ENCODE measurements around the gene IGF2BP2. TPM values are rescaled to one million over a fixed set of nuclear protein-coding genes. Genes with fewer than 3 reads are reported as not detected.
A peak's percentile ranks its signal among the peaks of the same experiment; 100 is the strongest.

Gene IGF2BP2
- total and polyA plus RNA-seq, 3 donors from 2014 or later = 18.9 to 29.1 (median 19.4) TPM

DNA sequence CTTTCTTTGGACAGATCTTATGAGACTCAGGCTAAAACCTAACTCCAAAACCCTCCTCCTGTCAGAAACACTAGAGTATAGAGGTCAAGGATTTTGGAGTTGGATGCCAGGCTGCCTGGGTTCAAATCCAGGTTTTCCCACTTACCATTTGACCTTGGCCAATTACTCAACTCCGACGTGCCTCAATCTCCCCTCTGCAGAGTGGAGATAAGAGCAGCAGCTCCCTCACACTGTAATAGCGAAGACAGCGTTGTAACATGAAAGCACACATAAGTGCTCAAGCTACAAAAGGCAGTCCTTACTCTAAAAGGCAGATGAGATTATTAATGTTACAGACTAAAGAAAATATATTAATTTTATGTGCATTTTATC lies 90.1 kb downstream of the IGF2BP2 start:
- intact Hi-C loops (cut with DNase I; ENCODE audit: low total_unique reads) = no loop called here
- WGBS, 2 donors = 47 to 49% methylated on average over 4 of the region's 4 CpGs
- Histone ChIP-seq H3K36me3 (ENCODE audit: low read depth, missing control alignments) (no peaks in the 10 kb centered on the region), H3K27ac (no peak overlapping the region), H3K4me1 (no peaks in the 10 kb centered on the region), H3K27me3 (no peaks in the 10 kb centered on the region), H3K9me3 (no peaks in the 10 kb centered on the region), H3K4me3 (no peak overlapping the region)
- DNase-seq = no peak
- TF ChIP-seq, protein P1, sequence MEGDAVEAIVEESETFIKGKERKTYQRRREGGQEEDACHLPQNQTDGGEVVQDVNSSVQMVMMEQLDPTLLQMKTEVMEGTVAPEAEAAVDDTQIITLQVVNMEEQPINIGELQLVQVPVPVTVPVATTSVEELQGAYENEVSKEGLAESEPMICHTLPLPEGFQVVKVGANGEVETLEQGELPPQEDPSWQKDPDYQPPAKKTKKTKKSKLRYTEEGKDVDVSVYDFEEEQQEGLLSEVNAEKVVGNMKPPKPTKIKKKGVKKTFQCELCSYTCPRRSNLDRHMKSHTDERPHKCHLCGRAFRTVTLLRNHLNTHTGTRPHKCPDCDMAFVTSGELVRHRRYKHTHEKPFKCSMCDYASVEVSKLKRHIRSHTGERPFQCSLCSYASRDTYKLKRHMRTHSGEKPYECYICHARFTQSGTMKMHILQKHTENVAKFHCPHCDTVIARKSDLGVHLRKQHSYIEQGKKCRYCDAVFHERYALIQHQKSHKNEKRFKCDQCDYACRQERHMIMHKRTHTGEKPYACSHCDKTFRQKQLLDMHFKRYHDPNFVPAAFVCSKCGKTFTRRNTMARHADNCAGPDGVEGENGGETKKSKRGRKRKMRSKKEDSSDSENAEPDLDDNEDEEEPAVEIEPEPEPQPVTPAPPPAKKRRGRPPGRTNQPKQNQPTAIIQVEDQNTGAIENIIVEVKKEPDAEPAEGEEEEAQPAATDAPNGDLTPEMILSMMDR (IDR thresholded peaks at IDR 0.05) = no peak

DNA sequence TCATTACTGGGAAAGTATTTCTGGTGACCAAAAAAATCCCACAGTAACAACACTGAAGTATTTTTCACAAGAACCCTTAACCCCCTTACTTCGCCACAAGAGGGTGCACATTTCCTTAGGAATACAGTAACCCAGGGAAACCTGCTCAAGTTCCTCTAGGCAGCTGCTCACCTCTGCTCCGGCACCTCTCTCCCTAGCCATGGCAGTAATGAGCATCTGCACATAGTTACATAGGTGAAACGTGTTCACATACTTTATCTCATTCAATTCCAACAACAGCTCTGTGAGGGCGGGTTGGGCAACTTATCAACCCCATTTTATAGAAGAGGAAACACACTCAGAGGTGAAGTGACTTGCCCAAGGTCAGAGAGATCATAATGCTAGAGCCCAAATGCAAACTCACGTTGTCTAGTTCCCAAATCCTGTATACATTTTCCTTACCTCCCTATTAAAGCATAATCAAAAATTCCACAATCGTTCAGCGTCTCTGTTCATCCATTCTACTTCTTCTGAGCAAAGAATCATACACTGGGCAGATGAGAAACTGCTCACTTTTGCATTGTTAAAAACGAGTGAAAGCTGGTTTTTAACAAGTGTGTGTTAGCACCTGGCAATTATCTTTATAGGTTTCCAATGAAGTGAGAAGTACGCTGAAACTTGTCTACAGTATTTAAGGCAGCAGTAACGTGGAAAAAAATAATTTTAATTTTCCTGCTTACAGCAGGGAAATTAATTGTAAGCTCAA lies 90.7 kb downstream of the IGF2BP2 start:
- Histone ChIP-seq H3K27ac (no peak overlapping the region), H3K4me1 (no peaks in the 10 kb centered on the region), H3K4me3 (no peak overlapping the region), H3K36me3 (ENCODE audit: low read depth, missing control alignments) (no peaks in the 10 kb centered on the region), H3K27me3 (no peaks in the 10 kb centered on the region), H3K9me3 (no peaks in the 10 kb centered on the region)
- WGBS, 2 donors = 55 to 68% methylated on average over 10 of the region's 10 CpGs
- TF ChIP-seq POLR2A (IDR thresholded peaks at IDR 0.05) = no peak
- TF ChIP-seq, protein P1 (IDR thresholded peaks at IDR 0.05) = peak in 2 of 3 experiments; percentile 39 to 54
- intact Hi-C loops (cut with DNase I; ENCODE audit: low total_unique reads) = no loop called here
- peak; percentile 64 for DNase-seq

DNA sequence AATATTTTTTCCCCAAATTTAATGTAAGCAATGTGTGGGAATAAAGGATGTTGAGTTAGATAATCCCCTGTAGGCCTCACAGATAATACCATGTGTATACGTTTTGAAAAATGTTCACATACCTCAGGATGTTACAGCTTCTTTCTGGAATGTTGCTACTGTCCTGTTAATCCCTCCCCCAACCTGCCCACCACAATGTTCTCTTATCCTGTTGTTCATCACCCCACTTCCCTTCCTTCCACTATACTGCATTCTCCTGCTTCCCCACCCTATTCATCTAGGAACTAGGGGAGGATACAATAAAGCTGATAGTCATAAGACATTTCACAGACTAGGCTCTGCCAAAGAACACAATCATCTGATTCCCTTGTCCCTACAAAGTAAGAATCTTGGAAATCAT lies 92.1 kb downstream of the IGF2BP2 start:
- Histone ChIP-seq H3K36me3 (ENCODE audit: low read depth, missing control alignments) (no peaks in the 10 kb centered on the region), H3K9me3 (no peaks in the 10 kb centered on the region), H3K27ac (no peak overlapping the region), H3K4me1 (no peaks in the 10 kb centered on the region), H3K27me3 (no peaks in the 10 kb centered on the region), H3K4me3 (no peak overlapping the region)
- TF ChIP-seq, protein P1 (IDR thresholded peaks at IDR 0.05) = no peak
- no peak for TF ChIP-seq POLR2A (IDR thresholded peaks at IDR 0.05)
- no peak for DNase-seq
- 33 to 48% methylated on average over 1 of the region's 1 CpG for WGBS, 2 donors
- intact Hi-C loops (cut with DNase I; ENCODE audit: low total_unique reads) = no loop called here

DNA sequence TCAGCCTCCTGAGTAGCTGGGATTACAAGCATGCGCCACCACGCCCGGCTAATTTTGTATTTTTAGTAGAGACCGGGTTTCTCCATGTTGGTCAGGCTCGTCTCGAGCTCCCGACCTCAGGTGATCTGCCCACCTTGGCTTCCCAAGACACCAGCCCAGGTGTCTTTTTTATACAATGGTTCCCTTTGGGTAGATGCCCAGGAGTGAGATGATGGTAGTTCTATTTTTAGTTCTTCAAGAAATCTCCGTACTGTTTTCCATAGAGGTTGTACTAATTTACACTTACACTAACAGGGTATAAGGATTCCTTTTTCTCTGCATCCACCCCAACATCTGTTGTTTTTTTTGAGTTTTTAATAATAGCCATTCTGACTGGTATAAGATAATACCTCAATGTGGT lies 94.3 kb downstream of the IGF2BP2 start:
- Histone ChIP-seq H3K36me3 (ENCODE audit: low read depth, missing control alignments) (no peaks in the 10 kb centered on the region), H3K27ac (no peak overlapping the region), H3K4me1 (no peaks in the 10 kb centered on the region), H3K27me3 (no peaks in the 10 kb centered on the region), H3K4me3 (no peak overlapping the region), H3K9me3 (no peaks in the 10 kb centered on the region)
- 93 to 96% methylated on average over 8 of the region's 8 CpGs for WGBS, 2 donors
- intact Hi-C loops (cut with DNase I; ENCODE audit: low total_unique reads) = no loop called here
- TF ChIP-seq POLR2A (IDR thresholded peaks at IDR 0.05) = no peak
- TF ChIP-seq, protein P1 (IDR thresholded peaks at IDR 0.05) = no peak
- DNase-seq = no peak

All from testis (tissue), 3 donors.